HUDEP-2 (cell line): ENCODE results near the gene SLC45A1.

Experiments used
- DNase-seq, 76 experiments: peaks; one replicate each; lab custom pipeline; 2025; ENCODE audit not compliant: unreplicated experiment in 76 of 76; lab: John Stamatoyannopoulos, UW

The SLC45A1 gene

GRCh38 chr1:8382051-8382505 is 64.2 kb downstream of the SLC45A1 start:
- no peak for DNase-seq

GRCh38 chr1:8382608-8383505 is 64.9 kb downstream of the SLC45A1 start:
- no peak for DNase-seq

- no peak for DNase-seq
These were observed 66.2 kb downstream of the SLC45A1 start for GRCh38 chr1:8384088-8384487.

GRCh38 chr1:8384577-8384976 is 66.7 kb downstream of the SLC45A1 start:
- no peak for DNase-seq

GRCh38 chr1:8386247-8386646 is 68.3 kb downstream of the SLC45A1 start:
- DNase-seq, result no peak

GRCh38 chr1:8388732-8389562 is 71.0 kb downstream of the SLC45A1 start:
- peak in 10 of 76 experiments; percentile 2 to 40 (median 12) for DNase-seq

GRCh38 chr1:8389958-8390535 is 72.1 kb downstream of the SLC45A1 start:
- no peak for DNase-seq

GRCh38 chr1:8390707-8391106 is 72.8 kb downstream of the SLC45A1 start:
- DNase-seq, result no peak

GRCh38 chr1:8392522-8392921 is 74.6 kb downstream of the SLC45A1 start:
- DNase-seq, result no peak
